SK-N-SH (cell line): ENCODE data around the gene SNX33.

Source experiments
- CHD2 ChIP-seq: fragments of 150-350 bp; IDR thresholded peaks from 2 replicates; pipeline ENCODE4 v1.6.1; 2018; ENCODE audit warnings: low read length; ENCODE audit not compliant: partially characterized antibody
- CTCF ChIP-seq: fragments of 200-600 bp; sonication (generic); IDR thresholded peaks from 2 replicates; pipeline ENCODE4 v1.6.1; 2017; ENCODE audit warnings: antibody characterized with exemption, mild to moderate bottlenecking, moderate library complexity
- EZH2phosphoT487 ChIP-seq: fragments of 200-600 bp; sonication (generic); IDR thresholded peaks from 2 replicates; pipeline ENCODE4 v1.6.1; 2017; ENCODE audit warnings: low read depth, mixed run types, mild to moderate bottlenecking, antibody characterized with exemption, moderate library complexity, borderline replicate concordance
- FOXJ3 ChIP-seq: sonication (generic); formaldehyde crosslinking; IDR thresholded peaks from 2 replicates; pipeline ENCODE4 v1.5.1; 2020; ENCODE audit warnings: mild to moderate bottlenecking, missing genetic modification reagents
- FOXM1 ChIP-seq: IDR thresholded peaks from 2 replicates; pipeline ENCODE4 v1.4.0; 2012; ENCODE audit warnings: low read depth, mild to moderate bottlenecking
- MEF2A ChIP-seq: IDR thresholded peaks from 2 replicates; pipeline ENCODE4 v1.4.0; 2012; ENCODE audit warnings: low read depth, borderline replicate concordance
- RAD21 ChIP-seq: IDR thresholded peaks from 2 replicates; pipeline ENCODE4 v1.6.1; 2012; ENCODE audit warnings: mild to moderate bottlenecking, low read length
- RCOR1 ChIP-seq: fragments of 150-350 bp; IDR thresholded peaks from 2 replicates; pipeline ENCODE4 v1.6.1; 2017; ENCODE audit warnings: antibody characterized with exemption, low read length
- REST ChIP-seq: IDR thresholded peaks from 2 replicates; pipeline ENCODE4 v1.6.1; 2012; ENCODE audit warnings: mild to moderate bottlenecking, low read depth, low read length, moderate library complexity
- TAF1 ChIP-seq: IDR thresholded peaks from 2 replicates; pipeline ENCODE4 v1.6.1; 2012; ENCODE audit warnings: low read depth, mild to moderate bottlenecking, low read length, moderate library complexity, borderline replicate concordance

GRCh38 chr15:75706682-75706954, 58.9 kb downstream of the SNX33 start:
- TF ChIP-seq REST (no peak), CTCF (no peak), CHD2 (no peak), FOXM1 (no peak), TAF1 (no peak), EZH2phosphoT487 (no peak), MEF2A (no peak), RCOR1 (no peak), RAD21 (no peak), FOXJ3 (CRISPR knock-in tag) (no peak)
